ENCODE results near the gene CAPZA2.

Gene CAPZA2

GRCh38 chr7:116862951-116863670 lies 724 bp downstream of the CAPZA2 start:
- DNase-seq, result no peak

DNA sequence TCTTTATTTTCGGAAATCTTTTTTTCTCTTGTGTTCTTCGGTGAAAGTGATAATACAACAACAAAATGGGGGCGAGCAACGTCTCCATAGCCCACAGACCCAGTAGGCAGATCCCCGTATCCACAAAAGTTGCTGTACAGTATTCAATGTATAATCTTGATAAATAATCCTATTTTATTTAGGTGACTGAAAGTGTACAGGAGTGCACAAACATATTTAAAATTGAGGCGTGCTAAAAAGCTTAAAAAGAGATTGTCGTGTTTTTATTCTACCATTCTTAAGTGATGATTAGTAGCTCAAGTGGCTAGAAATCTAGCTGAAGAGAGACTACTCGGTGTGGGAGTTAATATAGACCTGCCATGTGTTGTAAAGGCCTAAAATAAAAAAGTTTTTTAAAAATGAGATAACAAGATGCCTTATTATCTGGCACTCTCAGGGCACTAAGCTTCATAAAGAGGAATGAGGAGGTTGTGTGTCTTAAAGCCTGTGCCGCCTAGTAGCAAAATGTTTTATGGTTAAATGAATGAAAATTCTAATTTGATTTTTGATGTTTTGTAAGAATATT lies 1.6 kb downstream of the CAPZA2 start:
- no peak for DNase-seq

DNA sequence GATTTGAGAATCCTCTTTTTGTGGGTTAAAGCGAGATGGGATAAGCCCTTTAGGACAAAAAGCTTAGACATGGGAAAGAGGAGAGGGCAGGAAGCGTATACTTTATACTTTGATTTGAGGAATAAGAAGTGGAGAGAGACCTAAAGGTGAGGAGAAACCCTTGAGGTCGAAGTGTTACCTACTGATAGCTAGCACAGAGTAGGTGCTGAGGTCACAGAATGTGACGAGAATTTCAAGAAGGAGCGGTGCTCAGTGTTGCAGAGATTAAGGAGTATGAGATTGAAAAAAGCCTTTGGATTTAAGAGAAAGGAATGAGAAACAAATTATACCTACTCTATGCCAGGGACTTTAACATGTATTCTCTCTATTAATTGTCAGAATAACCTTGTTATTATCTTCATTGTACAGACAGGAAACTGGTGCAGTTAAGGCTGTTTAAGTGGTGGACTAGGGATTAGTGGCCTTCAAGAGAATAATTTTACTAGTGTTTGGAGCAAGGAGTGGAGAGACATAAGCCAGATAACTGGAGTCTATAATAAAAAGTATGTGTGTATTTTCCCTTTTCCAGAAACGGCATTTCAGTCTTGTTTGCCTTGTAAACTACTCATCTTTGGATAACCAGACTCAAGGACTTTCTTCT lies 8.8 kb downstream of the CAPZA2 start:
- no peak for DNase-seq

DNA sequence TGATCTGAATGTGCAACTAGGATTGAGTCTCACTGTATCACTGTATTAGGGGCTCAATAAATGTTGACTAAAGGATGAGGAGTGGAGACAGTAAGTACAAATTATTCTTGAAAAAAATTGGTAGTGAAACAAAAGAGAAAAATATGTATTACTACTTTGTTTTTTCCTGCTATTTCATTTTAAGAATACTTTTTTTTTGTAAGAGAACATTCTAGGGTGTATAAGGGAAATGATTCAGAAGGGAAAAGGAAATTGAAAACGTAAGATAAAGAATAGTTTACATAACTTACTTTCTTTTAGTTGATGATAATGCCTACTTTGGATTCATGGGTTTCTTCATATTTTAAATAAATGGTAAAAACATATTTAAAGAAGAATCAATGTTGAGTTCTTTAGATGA lies 9.6 kb downstream of the CAPZA2 start:
- no peak for DNase-seq

GRCh38 chr7:116873619-116874018 lies 11.2 kb downstream of the CAPZA2 start:
- DNase-seq, result no peak

DNA sequence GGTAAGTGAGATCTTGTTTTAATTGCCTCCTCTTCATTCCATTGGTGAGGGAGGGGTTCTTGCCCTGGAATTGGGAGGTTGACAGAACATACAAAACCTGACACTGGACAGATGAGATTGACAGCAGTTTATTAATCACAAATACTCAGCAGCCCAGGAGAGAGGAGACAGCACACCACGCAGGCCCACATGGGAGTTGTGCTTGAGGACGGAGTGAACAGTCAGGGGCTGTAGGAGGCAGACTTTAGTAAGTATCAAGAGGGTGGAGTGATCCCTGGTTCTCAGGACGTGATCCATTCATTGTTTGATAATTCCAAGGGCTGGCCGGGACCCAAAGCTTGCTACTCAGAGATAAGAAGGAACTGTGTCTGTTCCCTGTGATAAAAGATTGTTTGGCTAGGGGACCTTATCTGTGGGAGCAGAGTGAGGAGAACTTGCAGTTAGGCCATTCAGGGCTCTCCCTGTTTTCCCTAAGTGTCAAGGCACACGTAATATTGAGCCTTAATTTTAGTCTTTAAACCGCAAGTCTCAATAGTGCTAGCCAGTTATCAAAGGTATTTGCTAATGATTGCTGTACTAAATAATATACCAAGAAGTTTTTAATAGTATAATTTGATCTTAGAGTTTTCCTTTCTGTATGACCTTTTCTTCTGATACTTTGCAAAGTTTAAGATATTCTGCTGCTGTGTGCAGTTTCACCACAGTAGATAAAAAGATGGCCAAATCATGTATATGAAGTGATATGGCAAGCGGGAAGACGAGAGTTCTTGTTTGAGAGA lies 14.5 kb downstream of the CAPZA2 start:
- DNase-seq, result no peak

DNA sequence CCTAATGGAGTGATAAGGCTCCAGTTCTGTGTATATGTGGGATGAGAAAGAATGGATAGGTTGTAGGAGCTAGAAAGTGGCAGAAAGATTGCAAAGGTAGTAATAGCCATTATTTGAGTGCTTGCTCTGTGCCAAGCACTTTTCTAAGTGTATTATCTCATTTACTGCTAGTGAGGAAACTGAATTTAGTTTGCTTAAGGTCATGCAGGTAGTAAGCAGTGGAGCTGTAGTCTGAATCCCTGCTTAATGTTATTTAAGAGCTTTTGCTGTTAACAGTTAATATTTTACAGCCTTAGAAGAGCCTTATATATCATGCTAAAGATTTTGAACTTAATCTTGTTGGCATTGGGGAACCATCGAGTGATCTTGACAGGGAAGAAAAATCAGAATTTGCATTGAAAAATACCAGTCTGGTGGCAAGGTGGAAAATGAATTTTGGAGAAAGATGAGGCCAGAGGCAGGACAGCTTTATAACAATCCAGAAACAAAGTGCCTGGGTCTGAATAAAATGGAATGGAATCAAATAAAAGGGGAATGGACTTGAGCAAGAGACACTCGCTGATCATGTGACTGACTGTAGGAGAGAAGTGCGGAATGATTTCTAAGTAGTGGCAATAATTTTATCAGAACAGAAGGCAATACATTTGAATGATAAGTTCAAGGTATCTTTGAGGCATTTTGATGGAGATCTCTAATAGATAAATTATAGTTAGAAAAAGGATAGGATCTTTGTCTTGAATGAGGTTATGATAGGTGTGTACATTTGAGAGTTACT lies 15.2 kb downstream of the CAPZA2 start:
- DNase-seq, result no peak

- DNase-seq, result no peak
Measured at GRCh38 chr7:116884691-116885090, 22.3 kb downstream of the CAPZA2 start.

DNA sequence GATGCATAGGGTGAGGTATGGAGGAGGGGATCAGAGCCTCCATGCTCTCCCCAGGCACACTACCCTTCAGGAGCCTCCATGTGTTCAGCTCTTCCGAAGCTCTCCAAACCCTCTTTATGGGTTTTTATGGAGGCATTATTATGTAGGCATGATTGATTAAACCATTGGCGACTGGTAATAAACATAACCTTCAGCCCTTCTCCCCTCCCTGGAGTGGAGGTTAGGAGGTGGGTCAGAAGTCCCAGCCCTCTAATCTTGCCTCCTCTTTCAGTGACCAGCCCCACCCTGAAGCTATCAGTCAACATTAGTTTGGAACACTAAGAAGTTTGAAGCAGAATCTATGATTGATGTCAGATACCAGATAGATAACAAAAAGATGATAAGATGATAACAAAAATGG lies 23.3 kb downstream of the CAPZA2 start:
- no peak for DNase-seq

DNA sequence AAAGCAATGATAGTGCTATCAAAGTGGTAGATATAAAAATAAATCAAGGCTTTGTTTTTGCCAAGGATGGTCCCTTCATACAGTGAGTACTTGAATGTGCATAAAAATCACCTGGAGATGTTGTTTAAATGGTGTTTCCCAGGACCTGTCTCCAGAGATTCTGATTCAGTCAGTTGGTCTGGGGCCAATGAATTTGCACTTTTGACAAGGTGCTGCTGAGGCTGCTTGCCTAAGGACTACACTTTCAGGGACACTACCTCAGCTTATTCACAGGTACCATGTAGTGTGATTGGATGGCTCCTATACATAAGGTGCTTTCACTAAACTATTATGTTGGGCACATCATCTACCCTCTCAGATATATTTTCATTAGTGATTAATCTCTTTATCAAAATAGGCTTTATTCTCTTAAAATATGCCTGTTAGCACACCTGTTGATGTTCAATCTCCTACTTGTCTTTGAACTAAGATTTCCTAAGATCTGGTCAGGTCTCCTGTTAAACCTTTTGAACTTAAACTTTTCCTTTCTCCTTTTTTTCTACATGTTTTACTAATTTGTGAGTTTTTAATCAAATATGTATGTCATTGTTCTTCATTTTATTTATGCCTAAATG lies 24.3 kb downstream of the CAPZA2 start:
- no peak for DNase-seq

- DNase-seq, result no peak
Measured at GRCh38 chr7:116888895-116889294, 26.5 kb downstream of the CAPZA2 start.

GRCh38 chr7:116895849-116896248 lies 33.5 kb downstream of the CAPZA2 start:
- no peak for DNase-seq

GRCh38 chr7:116897661-116898060 lies 35.3 kb downstream of the CAPZA2 start:
- DNase-seq, result no peak

GRCh38 chr7:116899308-116899707 lies 36.9 kb downstream of the CAPZA2 start:
- DNase-seq, result no peak

DNA sequence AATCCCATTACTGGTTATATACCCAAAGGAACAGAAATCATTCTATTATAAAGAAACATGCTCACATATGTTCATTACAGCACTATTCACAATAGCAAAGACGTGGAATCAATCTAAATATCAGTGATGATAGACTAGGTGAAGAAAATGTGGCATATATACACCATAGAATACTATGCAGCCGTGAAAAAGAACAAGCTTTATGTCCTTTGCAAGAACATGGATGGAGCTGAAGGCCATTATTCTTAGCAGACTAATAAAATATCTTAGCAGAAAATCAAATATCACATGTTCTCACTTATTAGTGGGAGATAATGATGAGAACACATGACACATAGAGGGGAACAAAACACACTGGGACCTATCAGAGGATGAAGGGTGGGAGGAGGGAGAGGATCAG lies 38.8 kb downstream of the CAPZA2 start:
- no peak for DNase-seq

GRCh38 chr7:116902867-116903266 lies 40.5 kb downstream of the CAPZA2 start:
- DNase-seq, result no peak

DNA sequence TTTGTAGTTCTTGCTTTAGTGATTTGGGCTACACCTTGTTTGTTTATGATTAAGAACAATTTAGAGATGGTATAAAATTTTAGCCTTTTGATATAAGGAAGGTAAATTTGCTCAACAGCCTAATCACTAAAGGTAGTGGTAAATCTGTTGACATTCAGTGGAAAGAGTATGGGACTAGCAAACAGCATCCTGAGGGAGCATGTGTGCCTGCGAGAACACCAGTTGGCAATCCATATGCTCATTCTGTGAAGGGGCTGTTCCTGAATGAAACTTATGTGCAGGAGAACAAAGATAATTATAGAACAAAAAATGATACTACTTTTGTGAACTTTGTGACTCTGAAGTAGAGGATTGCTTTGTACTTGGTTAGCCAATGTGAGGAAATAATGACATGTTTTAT lies 44.0 kb downstream of the CAPZA2 start:
- DNase-seq, result no peak

GRCh38 chr7:116910383-116910782 lies 48.0 kb downstream of the CAPZA2 start:
- no peak for DNase-seq

- DNase-seq, result no peak
Measured at GRCh38 chr7:116911801-116912200, 49.4 kb downstream of the CAPZA2 start.

DNA sequence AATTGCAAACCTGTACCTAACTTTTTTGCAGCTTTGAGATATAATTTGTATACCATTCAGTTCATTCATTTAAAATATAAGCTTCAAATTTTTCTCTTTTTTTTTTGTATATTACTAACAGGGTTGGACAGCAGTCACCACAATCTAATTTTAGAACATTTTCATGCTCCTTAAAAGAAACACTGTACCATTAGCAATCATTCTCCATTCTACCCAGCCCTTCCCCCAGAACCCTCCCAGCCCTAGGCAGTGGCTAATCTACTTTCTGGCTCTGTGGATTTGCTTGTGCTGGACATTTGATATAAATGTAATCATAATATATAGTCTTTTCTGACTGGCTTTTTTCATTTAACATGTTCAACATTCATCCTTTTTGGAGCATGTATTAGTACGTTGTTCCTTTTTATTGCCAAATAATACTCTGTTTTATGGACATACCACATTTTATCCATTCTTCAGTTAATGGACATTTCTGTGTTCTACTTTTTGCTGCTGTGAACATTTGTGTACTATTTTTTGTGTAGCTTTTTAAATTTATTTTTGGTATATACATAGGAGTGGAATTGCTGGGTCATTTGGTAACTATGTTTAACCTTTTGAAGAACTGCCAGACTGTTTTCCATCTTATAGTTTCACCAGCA lies 50.0 kb downstream of the CAPZA2 start:
- DNase-seq, result no peak

GRCh38 chr7:116918704-116919103 lies 56.3 kb downstream of the CAPZA2 start:
- no peak for DNase-seq

- no peak for DNase-seq
Measured at GRCh38 chr7:116920359-116920758, 58.0 kb downstream of the CAPZA2 start.

Data from activated CD8-positive, alpha-beta memory T cell treated with anti-CD3 and anti-CD28 coated beads, Interleukin-2, amount 50 U/mL, for 48 hours (primary cell).